Measurements from ENCODE around the gene CHST3. TPM values are rescaled to one million over a fixed set of nuclear protein-coding genes. Genes with fewer than 3 reads are reported as not detected.

CHST3 gene
- total and polyA plus RNA-seq, 7 donors: 0.23 to 25.5 (median 12.8) TPM

- TF ChIP-seq EP300 (IDR thresholded peaks at IDR 0.05) (no peak), POLR2AphosphoS5 (IDR thresholded peaks at IDR 0.05) (no peak), POLR2A (IDR thresholded peaks at IDR 0.05) (no peak), CTCF (IDR thresholded peaks at IDR 0.05) (no peak)
- intact Hi-C loops (cut with DNase I): no loop called here
- Histone ChIP-seq H3K36me3 (peaks cover 0 to 16% (median 3%) of the 10 kb centered on the region in 4 donors), H3K4me1 (peaks cover 0 to 82% (median 71%) of the 10 kb centered on the region in 4 donors), H3K27ac (peak overlapping the region; percentile 86 to 96 (median 90)), H3K4me3 (no peak overlapping the region), H3K27me3 (no peaks in the 10 kb centered on the region), H3K9me3 (no peaks in the 10 kb centered on the region)
- no peak for DNase-seq
- WGBS, 2 donors: 92% methylated on average over 7 of the region's 7 CpGs
These were observed 47.8 kb downstream of the CHST3 start for GRCh38 chr10:72011976-72012512.

DNA sequence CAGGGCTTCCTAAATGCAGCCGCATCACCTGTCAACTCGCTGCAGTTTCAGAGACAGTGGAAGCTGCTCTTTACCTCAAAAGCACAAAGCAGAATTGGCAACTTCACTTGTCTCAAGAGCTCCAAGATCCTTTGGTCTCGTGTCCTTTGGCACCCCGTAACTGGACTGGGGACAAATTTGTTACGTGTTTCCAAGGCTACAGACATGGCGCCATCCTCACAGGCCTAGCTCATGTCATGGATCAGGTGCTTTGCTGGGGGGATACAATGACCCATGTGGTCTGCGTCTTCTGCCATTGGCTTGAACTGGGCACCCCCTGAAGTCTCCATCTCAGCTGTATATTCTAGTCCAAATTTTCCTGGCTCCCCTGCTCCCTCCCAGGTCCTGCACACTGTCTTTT is 48.6 kb downstream of the CHST3 start:
- Histone ChIP-seq H3K4me1 (peaks cover 0 to 82% (median 71%) of the 10 kb centered on the region in 4 donors), H3K36me3 (peaks cover 0 to 8% (median 2%) of the 10 kb centered on the region in 4 donors), H3K27ac (peak overlapping the region in 3 of 4 donors; percentile 86 to 96 (median 89)), H3K9me3 (no peaks in the 10 kb centered on the region), H3K27me3 (no peaks in the 10 kb centered on the region), H3K4me3 (no peak overlapping the region)
- intact Hi-C loops (cut with DNase I): no loop called here
- TF ChIP-seq POLR2A (IDR thresholded peaks at IDR 0.05) (no peak), CTCF (IDR thresholded peaks at IDR 0.05) (no peak), POLR2AphosphoS5 (IDR thresholded peaks at IDR 0.05) (no peak), EP300 (IDR thresholded peaks at IDR 0.05) (no peak)
- WGBS, 2 donors: 86 to 95% methylated on average over 7 of the region's 7 CpGs
- DNase-seq: no peak

DNA sequence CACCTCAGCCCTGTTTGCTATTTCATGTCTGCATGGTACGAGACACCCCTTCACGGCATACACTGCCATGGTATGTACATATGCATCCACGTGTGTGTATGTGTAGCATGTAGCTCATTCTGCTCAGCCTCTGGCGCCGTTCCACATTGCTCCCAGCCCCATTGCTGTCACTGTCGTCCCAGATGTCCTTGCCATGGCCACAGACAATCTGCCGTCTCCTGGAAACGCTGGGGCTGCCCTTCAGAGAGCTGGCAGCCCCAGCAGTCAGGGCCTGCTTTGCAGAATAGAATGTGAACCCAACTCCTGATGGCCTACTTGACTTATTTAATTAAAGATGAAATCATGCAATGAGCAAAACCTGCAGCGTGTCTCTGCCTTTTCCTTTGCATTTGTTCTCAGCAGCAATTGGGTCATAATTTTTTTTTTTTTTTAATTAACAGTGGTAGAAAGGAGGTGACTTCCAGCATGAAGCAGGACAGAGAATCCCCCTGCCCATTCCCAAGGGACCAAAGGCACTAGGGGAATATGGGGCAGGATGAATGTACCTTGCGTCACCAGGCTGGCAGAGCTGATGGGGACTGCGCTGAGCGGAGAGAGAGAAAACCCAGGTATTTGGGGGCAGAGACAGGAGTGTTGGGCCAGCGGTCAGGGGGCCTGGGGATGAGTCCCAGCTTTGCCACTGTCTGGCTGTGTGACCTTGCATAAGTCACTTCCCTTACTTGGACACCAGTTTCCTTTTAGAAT is 49.2 kb downstream of the CHST3 start:
- Histone ChIP-seq H3K27me3 (no peaks in the 10 kb centered on the region), H3K27ac (peak overlapping the region in 3 of 4 donors; percentile 52 to 96 (median 89)), H3K4me3 (no peak overlapping the region), H3K9me3 (no peaks in the 10 kb centered on the region), H3K4me1 (peaks cover 0 to 80% (median 70%) of the 10 kb centered on the region in 4 donors), H3K36me3 (peaks cover 0 to 2% (median 0%) of the 10 kb centered on the region in 4 donors)
- DNase-seq: no peak
- 90 to 93% methylated on average over 13 of the region's 13 CpGs for WGBS, 2 donors
- TF ChIP-seq POLR2AphosphoS5 (IDR thresholded peaks at IDR 0.05) (no peak), POLR2A (IDR thresholded peaks at IDR 0.05) (no peak), EP300 (IDR thresholded peaks at IDR 0.05) (no peak), CTCF (IDR thresholded peaks at IDR 0.05) (no peak)
- intact Hi-C loops (cut with DNase I): no loop called here

- Histone ChIP-seq H3K27me3 (no peaks in the 10 kb centered on the region), H3K36me3 (no peaks in the 10 kb centered on the region), H3K27ac (peak overlapping the region in 2 of 4 donors; percentile 52 to 96), H3K4me3 (no peak overlapping the region), H3K4me1 (peaks cover 0 to 71% (median 61%) of the 10 kb centered on the region in 4 donors), H3K9me3 (no peaks in the 10 kb centered on the region)
- WGBS, 2 donors: 66 to 93% methylated on average over 2 of the region's 2 CpGs
- intact Hi-C loops (cut with DNase I): no loop called here
- no peak for DNase-seq
- TF ChIP-seq CTCF (IDR thresholded peaks at IDR 0.05) (no peak), EP300 (IDR thresholded peaks at IDR 0.05) (no peak), POLR2A (IDR thresholded peaks at IDR 0.05) (no peak), POLR2AphosphoS5 (IDR thresholded peaks at IDR 0.05) (no peak)
These were observed 50.0 kb downstream of the CHST3 start for GRCh38 chr10:72014197-72014596.

All from sigmoid colon (tissue), 7 donors.